CD14-positive monocyte (primary cell): Measurements from ENCODE around the gene RIT2. TPM values are rescaled to one million over a fixed set of nuclear protein-coding genes. Genes with fewer than 3 reads are reported as not detected.

Experiments used
- DNase-seq, 3 donors: peaks; one replicate each; pipeline ENCODE4 v3.0.0-alpha.2; 2011 to 2022
- H2AFZ ChIP-seq: 2 replicates; pipeline ENCODE4 v1.6.0; 2012; ENCODE audit warnings: mild to moderate bottlenecking, low read depth, low read length, inconsistent platforms; ENCODE audit not compliant: insufficient read depth, poor library complexity, severe bottlenecking
- H3K27ac ChIP-seq, 2 donors: 1 replicate in 1 of 2; 2 replicates in 1 of 2; pipeline ENCODE4 v1.5.1; 2012 to 2013; ENCODE audit warnings: low read length in 2 of 2, control low read depth in 1 of 2, inconsistent platforms in 1 of 2, low read depth in 1 of 2, mild to moderate bottlenecking in 1 of 2
- H3K27me3 ChIP-seq, 2 donors: one replicate each; pipeline versions ENCODE4 v1.6.0 to v1.6.1; 2011 to 2013; ENCODE audit warnings: low read length in 2 of 2; ENCODE audit not compliant: control insufficient read depth in 2 of 2, insufficient read depth in 2 of 2
- H3K36me3 ChIP-seq, 2 donors: replicated peaks in 1 of 2; 1 replicate in 1 of 2; 2 replicates in 1 of 2; pipeline versions ENCODE4 v1.5.1 to v1.6.1; 2012 to 2013; ENCODE audit warnings: low read length in 2 of 2, control low read depth in 1 of 2, inconsistent platforms in 1 of 2, mild to moderate bottlenecking in 1 of 2; ENCODE audit not compliant: insufficient read depth in 2 of 2, control insufficient read depth in 1 of 2
- H3K4me1 ChIP-seq, 2 donors: 1 replicate in 1 of 2; 2 replicates in 1 of 2; pipeline versions ENCODE4 v1.5.1 to v1.6.1; 2012 to 2013; ENCODE audit warnings: low read length in 2 of 2, control low read depth in 1 of 2, inconsistent platforms in 1 of 2, mild to moderate bottlenecking in 1 of 2, moderate library complexity in 1 of 2; ENCODE audit not compliant: insufficient read depth in 2 of 2, control insufficient read depth in 1 of 2
- H3K4me2 ChIP-seq: replicated peaks from 2 replicates; pipeline ENCODE3; 2012; ENCODE audit warnings: low read length, moderate library complexity, mild to moderate bottlenecking; ENCODE audit not compliant: poor library complexity, severe bottlenecking; ENCODE audit errors: extremely low read depth
- H3K4me3 ChIP-seq, 3 experiments: fragments of 200-600 bp in 1 of 3; sonication (generic) in 1 of 3; replicated peaks in 1 of 3; 1 replicate in 2 of 3; 2 replicates in 1 of 3; pipeline ENCODE4 v1.5.1; 2011 to 2013; ENCODE audit warnings: low read length in 3 of 3, mild to moderate bottlenecking in 3 of 3, control low read depth in 2 of 3, low read depth in 2 of 3, inconsistent platforms in 1 of 3, moderate library complexity in 1 of 3
- H3K79me2 ChIP-seq: 2 replicates; pipeline ENCODE4 v1.6.0; 2012; ENCODE audit warnings: mild to moderate bottlenecking, control low read depth, inconsistent platforms, low read length, moderate library complexity; ENCODE audit not compliant: insufficient read depth
- H3K9ac ChIP-seq: 2 replicates; pipeline ENCODE4 v1.6.0; 2017; ENCODE audit warnings: low read length, mild to moderate bottlenecking; ENCODE audit not compliant: insufficient read depth, poor library complexity, severe bottlenecking
- H3K9me3 ChIP-seq, 2 donors: replicated peaks in 1 of 2; 1 replicate in 1 of 2; 2 replicates in 1 of 2; pipeline versions ENCODE4 v1.5.1 to v1.6.1; 2012 to 2013; ENCODE audit warnings: low read length in 2 of 2, control low read depth in 1 of 2; ENCODE audit not compliant: control insufficient read depth in 1 of 2, insufficient read depth in 1 of 2
- H4K20me1 ChIP-seq: 2 replicates; pipeline ENCODE4 v1.6.0; 2012; ENCODE audit warnings: mild to moderate bottlenecking, low read length, control low read depth, moderate library complexity; ENCODE audit not compliant: insufficient read depth
- H3K27ac Mint-ChIP-seq, 7 donors: one replicate each; pipeline ENCODE4 v1.8.0; 2020; ENCODE audit warnings: mild to moderate bottlenecking in 7 of 7, mixed read lengths in 7 of 7, moderate library complexity in 6 of 7, inconsistent platforms in 2 of 7
- H3K27me3 Mint-ChIP-seq, 3 donors: one replicate each; pipeline ENCODE4 v1.8.0; 2021 to 2022; ENCODE audit warnings: low read depth in 3 of 3, mild to moderate bottlenecking in 3 of 3, mixed read lengths in 3 of 3, moderate library complexity in 3 of 3, inconsistent platforms in 1 of 3
- H3K36me3 Mint-ChIP-seq, 2 donors: one replicate each; pipeline ENCODE4 v1.8.0; 2020; ENCODE audit warnings: mixed read lengths in 2 of 2, inconsistent platforms in 1 of 2, mild to moderate bottlenecking in 1 of 2
- H3K4me1 Mint-ChIP-seq: one replicate; pipeline ENCODE4 v1.8.0; 2020; ENCODE audit warnings: mild to moderate bottlenecking, mixed read lengths
- H3K4me3 Mint-ChIP-seq, 2 donors: one replicate each; pipeline ENCODE4 v1.8.0; 2020; ENCODE audit warnings: mild to moderate bottlenecking in 2 of 2, mixed read lengths in 2 of 2, moderate library complexity in 1 of 2
- H3K9me3 Mint-ChIP-seq, 7 donors: one replicate each; pipeline ENCODE4 v1.8.0; 2020 to 2022; ENCODE audit warnings: mixed read lengths in 7 of 7, mild to moderate bottlenecking in 6 of 7, moderate library complexity in 6 of 7, inconsistent platforms in 2 of 7
- CTCF ChIP-seq: fragments of 200-600 bp; IDR thresholded peaks from one replicate; pipeline ENCODE4 v1.8.0; 2022; ENCODE audit warnings: antibody characterized with exemption, mild to moderate bottlenecking
- WGBS: methylation state at CpG from one replicate; pipeline ENCODE4 v1.1.5; 2013; ENCODE audit warnings: missing lambda C conversion rate; ENCODE audit not compliant: insufficient coverage; 5-methylcytosine and 5-hydroxymethylcytosine counted together
- intact Hi-C, 2 donors: fragments of 100-400 bp; cut with micrococcal nuclease; formaldehyde crosslinking; loops; one replicate each; pipeline versions ENCODE4 v1.15.0 to v1.15.1; 2023
- polyA plus RNA-seq, 3 donors: library from polyadenylated mRNA; depleted of rRNA in 1 of 3; unstranded in 2 of 3; stranded (reverse) in 1 of 3; fragments of 300-500 nt in 2 of 3; fragments of >200 nt in 1 of 3; fragmentation: Illumina TruSeq in 2 of 3; gene quantifications; 1 replicate in 2 of 3; 2 replicates in 1 of 3; pipeline ENCODE4 v1.2.3, GENCODE V29; 2012 to 2021

RIT2 gene
- polyA plus RNA-seq, 3 donors: not detected

GRCh38 chr18:43092539-43092938 lies 22.9 kb downstream of the RIT2 start:
- Histone ChIP-seq H3K4me1 (no peaks in the 10 kb centered on the region), H3K9me3 (no peaks in the 10 kb centered on the region), H4K20me1 (no peaks in the 10 kb centered on the region), H3K36me3 (no peaks in the 10 kb centered on the region), H3K27me3 (no peaks in the 10 kb centered on the region), H3K79me2 (no peaks in the 10 kb centered on the region), H2AFZ (no peak overlapping the region), H3K9ac (no peak overlapping the region), H3K27ac (no peak overlapping the region), H3K4me2 (no peak overlapping the region), H3K4me3 (no peak overlapping the region)
- H3K27ac Mint-ChIP-seq: no peak overlapping the region
- DNase-seq: no peak
- TF ChIP-seq CTCF: no peak
- H3K4me3 Mint-ChIP-seq: no peak overlapping the region
- no peaks in the 10 kb centered on the region for H3K27me3 Mint-ChIP-seq
- intact Hi-C loops: no loop called here
- no peaks in the 10 kb centered on the region for H3K4me1 Mint-ChIP-seq
- H3K9me3 Mint-ChIP-seq: peaks cover 0 to 4% (median 1%) of the 10 kb centered on the region in 7 donors
- H3K36me3 Mint-ChIP-seq: no peaks in the 10 kb centered on the region
- no CpG with 5 or more reads among the region's 5 CpGs for WGBS

GRCh38 chr18:43081396-43081795 lies 34.1 kb downstream of the RIT2 start:
- Histone ChIP-seq H3K27me3 (no peaks in the 10 kb centered on the region), H4K20me1 (no peaks in the 10 kb centered on the region), H3K9ac (no peak overlapping the region), H3K36me3 (no peaks in the 10 kb centered on the region), H3K27ac (no peak overlapping the region), H3K9me3 (no peaks in the 10 kb centered on the region), H2AFZ (no peak overlapping the region), H3K4me2 (no peak overlapping the region), H3K79me2 (no peaks in the 10 kb centered on the region), H3K4me3 (no peak overlapping the region), H3K4me1 (no peaks in the 10 kb centered on the region)
- no peak for DNase-seq
- H3K27ac Mint-ChIP-seq: no peak overlapping the region
- H3K4me3 Mint-ChIP-seq: no peak overlapping the region
- peaks cover 0 to 4% (median 3%) of the 10 kb centered on the region in 7 donors for H3K9me3 Mint-ChIP-seq
- no peaks in the 10 kb centered on the region for H3K4me1 Mint-ChIP-seq
- intact Hi-C loops: no loop called here
- TF ChIP-seq CTCF: no peak
- no peaks in the 10 kb centered on the region for H3K36me3 Mint-ChIP-seq
- peaks cover 0 to 5% (median 0%) of the 10 kb centered on the region in 3 donors for H3K27me3 Mint-ChIP-seq
